Measurements from ENCODE around the gene MCF2L. TPM values are rescaled to one million over a fixed set of nuclear protein-coding genes. Genes with fewer than 3 reads are reported as not detected.

The MCF2L gene
- total and polyA plus RNA-seq, 10 of the 15 experiments (the other 5 are each of a cell fraction or from before 2014, with no cell fraction given), result 0.06 to 1.1 (median 0.21) TPM; not detected in 2

DNA sequence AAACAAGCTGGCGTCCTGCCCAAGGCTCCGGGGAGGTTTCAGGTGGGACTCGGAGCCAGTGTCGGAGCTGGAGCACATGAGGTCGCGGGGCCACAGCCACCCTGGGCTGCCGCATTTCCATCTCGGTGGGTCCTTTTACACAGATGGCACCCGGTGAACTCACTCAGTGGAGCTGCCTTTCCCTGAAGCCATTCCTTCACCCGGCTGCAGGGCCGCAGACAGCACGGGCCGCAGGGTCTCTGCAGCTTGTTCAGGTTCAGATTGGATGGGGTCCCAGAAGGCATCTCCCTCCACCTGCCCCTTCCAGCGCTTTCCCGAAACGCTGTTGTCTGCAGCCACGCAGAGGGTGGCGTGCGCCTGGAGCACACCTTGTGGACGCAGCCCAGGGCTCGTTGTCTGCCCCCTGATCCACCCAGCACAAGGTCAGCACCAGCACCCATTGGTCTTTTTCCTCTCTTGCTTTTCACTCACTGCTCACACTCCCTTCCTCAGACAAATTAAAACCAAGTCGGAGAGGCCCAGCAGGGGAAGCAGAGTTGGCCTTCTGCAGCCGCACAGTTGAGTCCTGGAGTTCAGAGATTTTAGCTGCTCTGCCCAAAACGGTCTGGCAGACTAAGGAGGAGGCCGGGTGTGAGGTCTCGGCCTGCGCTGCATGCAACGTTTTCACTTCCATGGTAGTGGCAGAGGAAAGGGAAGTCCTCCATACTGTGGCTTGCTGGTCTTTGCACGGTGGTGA is 18.1 kb downstream of the MCF2L start (continued):
- TF ChIP-seq, protein P1, sequence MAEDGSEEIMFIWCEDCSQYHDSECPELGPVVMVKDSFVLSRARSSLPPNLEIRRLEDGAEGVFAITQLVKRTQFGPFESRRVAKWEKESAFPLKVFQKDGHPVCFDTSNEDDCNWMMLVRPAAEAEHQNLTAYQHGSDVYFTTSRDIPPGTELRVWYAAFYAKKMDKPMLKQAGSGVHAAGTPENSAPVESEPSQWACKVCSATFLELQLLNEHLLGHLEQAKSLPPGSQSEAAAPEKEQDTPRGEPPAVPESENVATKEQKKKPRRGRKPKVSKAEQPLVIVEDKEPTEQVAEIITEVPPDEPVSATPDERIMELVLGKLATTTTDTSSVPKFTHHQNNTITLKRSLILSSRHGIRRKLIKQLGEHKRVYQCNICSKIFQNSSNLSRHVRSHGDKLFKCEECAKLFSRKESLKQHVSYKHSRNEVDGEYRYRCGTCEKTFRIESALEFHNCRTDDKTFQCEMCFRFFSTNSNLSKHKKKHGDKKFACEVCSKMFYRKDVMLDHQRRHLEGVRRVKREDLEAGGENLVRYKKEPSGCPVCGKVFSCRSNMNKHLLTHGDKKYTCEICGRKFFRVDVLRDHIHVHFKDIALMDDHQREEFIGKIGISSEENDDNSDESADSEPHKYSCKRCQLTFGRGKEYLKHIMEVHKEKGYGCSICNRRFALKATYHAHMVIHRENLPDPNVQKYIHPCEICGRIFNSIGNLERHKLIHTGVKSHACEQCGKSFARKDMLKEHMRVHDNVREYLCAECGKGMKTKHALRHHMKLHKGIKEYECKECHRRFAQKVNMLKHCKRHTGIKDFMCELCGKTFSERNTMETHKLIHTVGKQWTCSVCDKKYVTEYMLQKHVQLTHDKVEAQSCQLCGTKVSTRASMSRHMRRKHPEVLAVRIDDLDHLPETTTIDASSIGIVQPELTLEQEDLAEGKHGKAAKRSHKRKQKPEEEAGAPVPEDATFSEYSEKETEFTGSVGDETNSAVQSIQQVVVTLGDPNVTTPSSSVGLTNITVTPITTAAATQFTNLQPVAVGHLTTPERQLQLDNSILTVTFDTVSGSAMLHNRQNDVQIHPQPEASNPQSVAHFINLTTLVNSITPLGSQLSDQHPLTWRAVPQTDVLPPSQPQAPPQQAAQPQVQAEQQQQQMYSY (CRISPR knock-in tag; IDR thresholded peaks at IDR 0.05), result no peak
- TF ChIP-seq, protein P2, sequence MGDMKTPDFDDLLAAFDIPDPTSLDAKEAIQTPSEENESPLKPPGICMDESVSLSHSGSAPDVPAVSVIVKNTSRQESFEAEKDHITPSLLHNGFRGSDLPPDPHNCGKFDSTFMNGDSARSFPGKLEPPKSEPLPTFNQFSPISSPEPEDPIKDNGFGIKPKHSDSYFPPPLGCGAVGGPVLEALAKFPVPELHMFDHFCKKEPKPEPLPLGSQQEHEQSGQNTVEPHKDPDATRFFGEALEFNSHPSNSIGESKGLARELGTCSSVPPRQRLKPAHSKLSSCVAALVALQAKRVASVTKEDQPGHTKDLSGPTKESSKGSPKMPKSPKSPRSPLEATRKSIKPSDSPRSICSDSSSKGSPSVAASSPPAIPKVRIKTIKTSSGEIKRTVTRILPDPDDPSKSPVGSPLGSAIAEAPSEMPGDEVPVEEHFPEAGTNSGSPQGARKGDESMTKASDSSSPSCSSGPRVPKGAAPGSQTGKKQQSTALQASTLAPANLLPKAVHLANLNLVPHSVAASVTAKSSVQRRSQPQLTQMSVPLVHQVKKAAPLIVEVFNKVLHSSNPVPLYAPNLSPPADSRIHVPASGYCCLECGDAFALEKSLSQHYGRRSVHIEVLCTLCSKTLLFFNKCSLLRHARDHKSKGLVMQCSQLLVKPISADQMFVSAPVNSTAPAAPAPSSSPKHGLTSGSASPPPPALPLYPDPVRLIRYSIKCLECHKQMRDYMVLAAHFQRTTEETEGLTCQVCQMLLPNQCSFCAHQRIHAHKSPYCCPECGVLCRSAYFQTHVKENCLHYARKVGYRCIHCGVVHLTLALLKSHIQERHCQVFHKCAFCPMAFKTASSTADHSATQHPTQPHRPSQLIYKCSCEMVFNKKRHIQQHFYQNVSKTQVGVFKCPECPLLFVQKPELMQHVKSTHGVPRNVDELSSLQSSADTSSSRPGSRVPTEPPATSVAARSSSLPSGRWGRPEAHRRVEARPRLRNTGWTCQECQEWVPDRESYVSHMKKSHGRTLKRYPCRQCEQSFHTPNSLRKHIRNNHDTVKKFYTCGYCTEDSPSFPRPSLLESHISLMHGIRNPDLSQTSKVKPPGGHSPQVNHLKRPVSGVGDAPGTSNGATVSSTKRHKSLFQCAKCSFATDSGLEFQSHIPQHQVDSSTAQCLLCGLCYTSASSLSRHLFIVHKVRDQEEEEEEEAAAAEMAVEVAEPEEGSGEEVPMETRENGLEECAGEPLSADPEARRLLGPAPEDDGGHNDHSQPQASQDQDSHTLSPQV (IDR thresholded peaks at IDR 0.05), result no peak
- TF ChIP-seq, protein P3, sequence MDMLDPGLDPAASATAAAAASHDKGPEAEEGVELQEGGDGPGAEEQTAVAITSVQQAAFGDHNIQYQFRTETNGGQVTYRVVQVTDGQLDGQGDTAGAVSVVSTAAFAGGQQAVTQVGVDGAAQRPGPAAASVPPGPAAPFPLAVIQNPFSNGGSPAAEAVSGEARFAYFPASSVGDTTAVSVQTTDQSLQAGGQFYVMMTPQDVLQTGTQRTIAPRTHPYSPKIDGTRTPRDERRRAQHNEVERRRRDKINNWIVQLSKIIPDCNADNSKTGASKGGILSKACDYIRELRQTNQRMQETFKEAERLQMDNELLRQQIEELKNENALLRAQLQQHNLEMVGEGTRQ (IDR thresholded peaks at IDR 0.05; ENCODE audit: borderline replicate concordance, low read depth, low read length), result no peak
- TF ChIP-seq, protein P4, sequence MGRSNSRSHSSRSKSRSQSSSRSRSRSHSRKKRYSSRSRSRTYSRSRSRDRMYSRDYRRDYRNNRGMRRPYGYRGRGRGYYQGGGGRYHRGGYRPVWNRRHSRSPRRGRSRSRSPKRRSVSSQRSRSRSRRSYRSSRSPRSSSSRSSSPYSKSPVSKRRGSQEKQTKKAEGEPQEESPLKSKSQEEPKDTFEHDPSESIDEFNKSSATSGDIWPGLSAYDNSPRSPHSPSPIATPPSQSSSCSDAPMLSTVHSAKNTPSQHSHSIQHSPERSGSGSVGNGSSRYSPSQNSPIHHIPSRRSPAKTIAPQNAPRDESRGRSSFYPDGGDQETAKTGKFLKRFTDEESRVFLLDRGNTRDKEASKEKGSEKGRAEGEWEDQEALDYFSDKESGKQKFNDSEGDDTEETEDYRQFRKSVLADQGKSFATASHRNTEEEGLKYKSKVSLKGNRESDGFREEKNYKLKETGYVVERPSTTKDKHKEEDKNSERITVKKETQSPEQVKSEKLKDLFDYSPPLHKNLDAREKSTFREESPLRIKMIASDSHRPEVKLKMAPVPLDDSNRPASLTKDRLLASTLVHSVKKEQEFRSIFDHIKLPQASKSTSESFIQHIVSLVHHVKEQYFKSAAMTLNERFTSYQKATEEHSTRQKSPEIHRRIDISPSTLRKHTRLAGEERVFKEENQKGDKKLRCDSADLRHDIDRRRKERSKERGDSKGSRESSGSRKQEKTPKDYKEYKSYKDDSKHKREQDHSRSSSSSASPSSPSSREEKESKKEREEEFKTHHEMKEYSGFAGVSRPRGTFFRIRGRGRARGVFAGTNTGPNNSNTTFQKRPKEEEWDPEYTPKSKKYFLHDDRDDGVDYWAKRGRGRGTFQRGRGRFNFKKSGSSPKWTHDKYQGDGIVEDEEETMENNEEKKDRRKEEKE (IDR thresholded peaks at IDR 0.05), result no peak
- TF ChIP-seq ZNF207 (IDR thresholded peaks at IDR 0.05; ENCODE audit: borderline replicate concordance), result no peak
- TF ChIP-seq CEBPB (IDR thresholded peaks at IDR 0.05; ENCODE audit: borderline replicate concordance in 1 of 2, low read depth in 2 of 2, low read length in 2 of 2), result no peak
- TF ChIP-seq MEF2A (IDR thresholded peaks at IDR 0.05; ENCODE audit: insufficient read depth, low read depth, low read length), result no peak
